ENCODE data around the gene CRTAC1.

Gene CRTAC1

GRCh38 chr10:97922022-97922758 is 108.2 kb downstream of the CRTAC1 start:
- DNase-seq, result no peak

GRCh38 chr10:97921581-97922021 is 108.8 kb downstream of the CRTAC1 start:
- DNase-seq, result no peak

GRCh38 chr10:97920865-97921264 is 109.6 kb downstream of the CRTAC1 start:
- DNase-seq, result no peak

- no peak for DNase-seq
These were observed 111.4 kb downstream of the CRTAC1 start for GRCh38 chr10:97919012-97919411.

- DNase-seq, result peak; percentile 52
These were observed 113.8 kb downstream of the CRTAC1 start for GRCh38 chr10:97916586-97916985.

GRCh38 chr10:97915346-97916131 is 114.9 kb downstream of the CRTAC1 start:
- DNase-seq, result no peak

GRCh38 chr10:97914837-97915211 is 115.6 kb downstream of the CRTAC1 start:
- peak; percentile 89 for DNase-seq

- no peak for DNase-seq
These were observed 116.1 kb downstream of the CRTAC1 start for GRCh38 chr10:97914171-97914836.

- no peak for DNase-seq
These were observed 116.8 kb downstream of the CRTAC1 start for GRCh38 chr10:97913614-97914013.

GRCh38 chr10:97913193-97913592 is 117.2 kb downstream of the CRTAC1 start:
- DNase-seq, result no peak

GRCh38 chr10:97911217-97911616 is 119.2 kb downstream of the CRTAC1 start:
- no peak for DNase-seq

GRCh38 chr10:97910661-97911060 is 119.8 kb downstream of the CRTAC1 start:
- DNase-seq, result no peak

- no peak for DNase-seq
These were observed 122.6 kb downstream of the CRTAC1 start for GRCh38 chr10:97907830-97908229.

GRCh38 chr10:97907211-97907610 is 123.2 kb downstream of the CRTAC1 start:
- DNase-seq, result no peak

GRCh38 chr10:97905276-97905675 is 125.1 kb downstream of the CRTAC1 start:
- no peak for DNase-seq

- no peak for DNase-seq
These were observed 125.8 kb downstream of the CRTAC1 start for GRCh38 chr10:97904576-97904975.

GRCh38 chr10:97904018-97904381 is 126.4 kb downstream of the CRTAC1 start:
- no peak for DNase-seq

- DNase-seq, result no peak
These were observed 127.0 kb downstream of the CRTAC1 start for GRCh38 chr10:97903128-97904017.

GRCh38 chr10:97901381-97901780 is 129.0 kb downstream of the CRTAC1 start:
- DNase-seq, result no peak

- DNase-seq, result peak; percentile 67
These were observed 132.0 kb downstream of the CRTAC1 start for GRCh38 chr10:97898429-97898828.

GRCh38 chr10:97896756-97897358 is 133.6 kb downstream of the CRTAC1 start:
- DNase-seq, result no peak

- no peak for DNase-seq
These were observed 134.5 kb downstream of the CRTAC1 start for GRCh38 chr10:97895915-97896314.
